OCI-LY1 (cell line): Measurements from ENCODE around the gene TMEM35B.

Experiments used
- H2AFZ ChIP-seq: fragments of 200-600 bp; sonication (generic), shearing (Covaris generic); 2 replicates; pipeline ENCODE4 v1.6.0; 2014; ENCODE audit warnings: antibody characterized with exemption, mild to moderate bottlenecking, low read length
- H3F3A ChIP-seq: fragments of 200-600 bp; sonication (generic), shearing (Covaris generic); 2 replicates; pipeline ENCODE4 v1.6.0; 2014; ENCODE audit warnings: mild to moderate bottlenecking, antibody characterized with exemption, low read length, moderate library complexity; ENCODE audit not compliant: insufficient read depth
- H3K27ac ChIP-seq: fragments of 200-600 bp; sonication (generic); 2 replicates; pipeline ENCODE4 v1.5.1; 2014; ENCODE audit warnings: low read length, mixed run types, mild to moderate bottlenecking, low read depth; ENCODE audit not compliant: poor library complexity, severe bottlenecking
- H3K27me3 ChIP-seq: fragments of 200-600 bp; sonication (generic); 2 replicates; pipeline ENCODE4 v1.6.0; 2014; ENCODE audit warnings: antibody characterized with exemption, mild to moderate bottlenecking, low read length, moderate library complexity; ENCODE audit not compliant: insufficient read depth
- H3K36me3 ChIP-seq: fragments of 200-600 bp; sonication (generic); 2 replicates; pipeline ENCODE4 v1.6.1; 2014; ENCODE audit warnings: mild to moderate bottlenecking, antibody characterized with exemption, low read length, moderate library complexity, mixed read lengths; ENCODE audit not compliant: insufficient read depth
- H3K4me1 ChIP-seq: fragments of 200-600 bp; sonication (generic); 2 replicates; pipeline ENCODE4 v1.5.1; 2014; ENCODE audit warnings: mild to moderate bottlenecking, low read length, moderate library complexity; ENCODE audit not compliant: insufficient read depth, severe bottlenecking
- H3K4me2 ChIP-seq: fragments of 200-600 bp; sonication (generic), shearing (Covaris generic); 2 replicates; pipeline ENCODE4 v1.6.1; 2014; ENCODE audit warnings: low read length
- H3K4me3 ChIP-seq: fragments of 200-600 bp; sonication (generic); 2 replicates; pipeline ENCODE4 v1.5.1; 2014; ENCODE audit warnings: low read length, low read depth, mild to moderate bottlenecking, mixed read lengths; ENCODE audit not compliant: poor library complexity, severe bottlenecking
- H3K79me2 ChIP-seq: fragments of 200-600 bp; shearing (Covaris generic); 2 replicates; pipeline ENCODE4 v1.6.1; 2016; ENCODE audit warnings: mixed run types, low read length, mixed read lengths; ENCODE audit not compliant: insufficient read depth
- H3K9ac ChIP-seq: fragments of 200-600 bp; sonication (generic), shearing (Covaris generic); 2 replicates; pipeline ENCODE4 v1.6.1; 2014; ENCODE audit warnings: mild to moderate bottlenecking, low read length, mixed read lengths
- H3K9me2 ChIP-seq: fragments of 200-600 bp; sonication (generic), shearing (Covaris generic); 2 replicates; pipeline ENCODE4 v1.6.1; 2014; ENCODE audit warnings: low read depth, mild to moderate bottlenecking, low read length, mixed read lengths
- H3K9me3 ChIP-seq: fragments of 200-600 bp; shearing (Covaris generic); 2 replicates; pipeline ENCODE4 v1.6.1; 2014; ENCODE audit warnings: low read length, mixed read lengths
- H4K20me1 ChIP-seq: fragments of 200-600 bp; sonication (generic), shearing (Covaris generic); 2 replicates; pipeline ENCODE4 v1.6.0; 2016; ENCODE audit warnings: mild to moderate bottlenecking, low read length; ENCODE audit not compliant: insufficient read depth
- CTCF ChIP-seq: fragments of 200-600 bp; sonication (generic), shearing (Covaris generic); IDR thresholded peaks from 2 replicates; pipeline ENCODE4 v1.5.1; 2017; ENCODE audit warnings: mild to moderate bottlenecking, antibody characterized with exemption, low read length, moderate library complexity, mixed read lengths
- EZH2 ChIP-seq: fragments of 200-600 bp; sonication (generic), shearing (Covaris generic); IDR thresholded peaks from 2 replicates; pipeline ENCODE4 v1.8.0; 2017; ENCODE audit warnings: borderline replicate concordance, mixed run types, mild to moderate bottlenecking, antibody characterized with exemption, low read length, moderate library complexity, mixed read lengths

TMEM35B gene

DNA sequence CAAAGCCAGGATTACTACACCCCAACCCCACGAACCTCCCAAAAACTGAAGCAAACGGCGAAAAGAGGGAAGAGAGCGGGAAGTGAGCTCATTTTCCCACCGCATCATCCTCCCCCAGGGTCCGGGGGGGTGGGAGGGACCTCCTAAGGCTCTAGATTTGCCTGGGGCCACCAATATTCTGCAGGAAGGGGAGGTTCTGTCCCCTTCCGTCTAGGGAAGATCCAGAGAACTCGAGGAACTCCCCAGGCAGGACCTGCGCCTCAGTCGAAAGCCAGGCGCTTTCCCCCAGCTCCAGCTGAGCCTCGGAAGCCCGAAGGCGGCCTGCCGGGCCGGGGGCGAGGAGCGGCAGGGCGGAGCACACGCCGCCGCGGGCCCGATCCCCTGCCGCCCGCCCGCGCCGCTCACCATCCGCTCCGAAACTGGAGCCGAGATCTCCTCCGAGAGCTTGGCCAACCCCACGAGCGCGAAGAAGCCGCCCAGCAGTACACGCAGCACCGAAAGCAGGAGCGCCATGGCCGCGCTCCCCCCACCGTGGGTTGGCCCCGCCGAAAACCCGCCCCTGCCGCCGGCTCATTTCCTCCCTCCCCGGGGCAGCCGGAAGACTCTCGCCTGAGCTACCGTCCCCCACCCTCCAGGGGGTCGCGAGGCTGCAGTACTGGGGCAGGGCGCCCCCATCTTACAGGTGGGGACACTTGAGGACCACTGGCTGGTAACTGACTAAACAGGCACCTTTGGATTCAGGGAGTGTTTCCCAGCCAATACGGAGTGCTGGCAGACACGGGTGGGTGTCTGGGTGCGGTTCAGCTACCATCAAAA, at the start of gene TMEM35B:
TSS of gene TMEM35B (minus strand) at position 555 of the 816 bp plus-strand sequence. CDS start at position 513, 42 bp downstream.
- no peaks in the 10 kb centered on the region for H3K9me2 ChIP-seq
- H3K4me1 ChIP-seq: peaks cover 34% of the 10 kb centered on the region
- peak within 1 kb of the TSS; percentile 6 for H3K27ac ChIP-seq
- H3K27me3 ChIP-seq: no peaks in the 10 kb centered on the region
- no peaks in the 10 kb centered on the region for H3F3A ChIP-seq
- H3K79me2 ChIP-seq: no peaks in the 10 kb centered on the region
- H4K20me1 ChIP-seq: no peaks in the 10 kb centered on the region
- peaks cover 17% of the 10 kb centered on the region for H3K36me3 ChIP-seq
- peak within 1 kb of the TSS; percentile 78 for H3K4me3 ChIP-seq
- H3K9ac ChIP-seq: peak within 1 kb of the TSS; percentile 82
- no peaks in the 10 kb centered on the region for H3K9me3 ChIP-seq
- TF ChIP-seq CTCF (peak; percentile 25; the same call in 1 of the 2 replicates), EZH2 (no peak)
- H3K4me2 ChIP-seq: peak within 1 kb of the TSS; percentile 98
- H2AFZ ChIP-seq: no peak within 1 kb of the TSS

GRCh38 chr1:35033346-35033745, 48.2 kb upstream of the TMEM35B start:
- Histone ChIP-seq H3K4me1 (peaks cover 13% of the 10 kb centered on the region), H3K4me3 (no peak overlapping the region), H3K36me3 (no peaks in the 10 kb centered on the region), H3K27me3 (no peaks in the 10 kb centered on the region), H3K4me2 (no peak overlapping the region), H3K9me2 (no peaks in the 10 kb centered on the region), H3K27ac (no peak overlapping the region), H3K9ac (no peak overlapping the region), H3K9me3 (peaks cover 10% of the 10 kb centered on the region; the same call in 1 of the 2 replicates), H4K20me1 (no peaks in the 10 kb centered on the region), H3F3A (no peaks in the 10 kb centered on the region), H2AFZ (no peak overlapping the region), H3K79me2 (0 out of 2 replicates have a peak, but pooled peaks cover 4% of the 10 kb centered on the region)
- no peak for TF ChIP-seq EZH2
- TF ChIP-seq CTCF: no peak

- Histone ChIP-seq H3K27me3 (no peaks in the 10 kb centered on the region), H3K4me3 (peak overlapping the region; percentile 81), H2AFZ (peak overlapping the region; percentile 34; the same call in 1 of the 2 replicates), H3K36me3 (peaks cover 3% of the 10 kb centered on the region; the same call in 1 of the 2 replicates), H3K79me2 (0 out of 2 replicates have a peak, but pooled peaks cover 4% of the 10 kb centered on the region), H3K4me1 (peaks cover 13% of the 10 kb centered on the region), H3K9me2 (no peaks in the 10 kb centered on the region), H3F3A (no peaks in the 10 kb centered on the region), H3K4me2 (no peak overlapping the region), H4K20me1 (no peaks in the 10 kb centered on the region), H3K9me3 (peaks cover 10% of the 10 kb centered on the region; the same call in 1 of the 2 replicates), H3K27ac (no peak overlapping the region), H3K9ac (no peak overlapping the region)
- TF ChIP-seq CTCF: no peak
- TF ChIP-seq EZH2: no peak
Measured at GRCh38 chr1:35032384-35032739, 47.2 kb upstream of the TMEM35B start.
